ENCODE data around the gene PABPN1L. TPM values are rescaled to one million over a fixed set of nuclear protein-coding genes. Genes with fewer than 3 reads are reported as not detected.

The PABPN1L gene
- total RNA-seq, 1 donor from 2014 or later: 0.67 TPM

GRCh38 chr16:88814144-88814502, 52.3 kb downstream of the PABPN1L start:
- Mint-ChIP-seq H3K27ac (no peak overlapping the region), H3K4me1 (peaks cover 17% of the 10 kb centered on the region), H3K27me3 (no peaks in the 10 kb centered on the region), H3K36me3 (ENCODE audit: low read depth) (peaks cover 4% of the 10 kb centered on the region), H3K9me3 (no peaks in the 10 kb centered on the region), H3K4me3 (no peak overlapping the region)
- DNase-seq (no peak), ATAC-seq (ENCODE audit: low read depth) (no peak)
- POLR2A ChIA-PET: interaction anchor here (1.2 kb wide), 1 partner anchor 43 kb away, joined by 3 read pairs; the partner anchor contains the start of genes GALNS and TRAPPC2L
- TF ChIP-seq CTCF (IDR thresholded peaks at IDR 0.05): no peak
- intact Hi-C loops (cut with micrococcal nuclease): loop anchor here (10.0 kb wide), 1 partner anchor 691 kb away; the partner anchor contains the start of gene SPG7
- CTCF ChIA-PET: interaction anchor here (2.2 kb wide), 1 partner anchor 77 kb away, joined by 14 read pairs; no protein-coding TSS in a partner anchor

Other genes with a start within 250 kb of the PABPN1L start
- gene IL17C, start 228.1 kb downstream of the PABPN1L start, total RNA-seq: 0.34 and 0.69 TPM in 2 replicates
- gene CYBA, start 215.6 kb downstream of the PABPN1L start, total RNA-seq: 432 and 456 TPM in 2 replicates
- gene MVD, start 203.6 kb downstream of the PABPN1L start, total RNA-seq: 115 and 140 TPM in 2 replicates
- 1.5 and 2.7 TPM in 2 replicates for gene SNAI3, start 180.2 kb downstream of the PABPN1L start, total RNA-seq
- 31.0 and 45.3 TPM in 2 replicates for gene RNF166, start 160.3 kb downstream of the PABPN1L start, total RNA-seq
- gene CTU2, start 160.2 kb downstream of the PABPN1L start, total RNA-seq: 28.8 and 36.7 TPM in 2 replicates
- gene PIEZO1, start 81.4 kb downstream of the PABPN1L start, total RNA-seq: 75.2 and 85.9 TPM in 2 replicates
- gene CDT1, start 62.9 kb downstream of the PABPN1L start, total RNA-seq: 4.3 and 5.5 TPM in 2 replicates
- gene APRT, start 54.7 kb downstream of the PABPN1L start, total RNA-seq: 198 and 209 TPM in 2 replicates
- gene GALNS, start 9.7 kb downstream of the PABPN1L start, total RNA-seq: 39.9 and 48.3 TPM in 2 replicates
- gene TRAPPC2L, start 9.5 kb downstream of the PABPN1L start, total RNA-seq: 38.7 and 54.8 TPM in 2 replicates
- 50.8 and 63.3 TPM in 2 replicates for gene CBFA2T3, start 110.5 kb upstream of the PABPN1L start, total RNA-seq
- 59.6 and 78.0 TPM in 2 replicates for gene ACSF3, start 227.2 kb upstream of the PABPN1L start, total RNA-seq